ENCODE results near the gene BCL11B.

The BCL11B gene

DNA sequence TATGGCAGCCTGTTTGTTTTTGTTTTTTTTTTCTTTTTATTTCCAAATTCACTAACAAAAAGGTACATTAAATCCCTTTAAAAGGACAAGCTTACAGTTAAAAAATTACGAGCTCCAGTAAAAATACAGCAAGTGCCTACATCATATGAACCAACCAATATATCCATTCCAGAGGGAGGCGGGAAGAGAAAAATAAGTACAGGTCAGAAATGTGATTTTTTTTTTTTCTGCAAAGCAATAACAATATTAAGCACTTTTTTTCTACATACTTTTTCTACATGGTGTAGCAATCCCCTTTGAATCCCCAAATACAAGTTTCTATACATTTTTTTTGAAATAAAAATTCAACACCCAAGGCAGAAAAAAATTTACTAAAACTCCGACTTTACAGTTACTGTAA, 100.6 kb downstream of the BCL11B start:
- TF ChIP-seq, protein P1, sequence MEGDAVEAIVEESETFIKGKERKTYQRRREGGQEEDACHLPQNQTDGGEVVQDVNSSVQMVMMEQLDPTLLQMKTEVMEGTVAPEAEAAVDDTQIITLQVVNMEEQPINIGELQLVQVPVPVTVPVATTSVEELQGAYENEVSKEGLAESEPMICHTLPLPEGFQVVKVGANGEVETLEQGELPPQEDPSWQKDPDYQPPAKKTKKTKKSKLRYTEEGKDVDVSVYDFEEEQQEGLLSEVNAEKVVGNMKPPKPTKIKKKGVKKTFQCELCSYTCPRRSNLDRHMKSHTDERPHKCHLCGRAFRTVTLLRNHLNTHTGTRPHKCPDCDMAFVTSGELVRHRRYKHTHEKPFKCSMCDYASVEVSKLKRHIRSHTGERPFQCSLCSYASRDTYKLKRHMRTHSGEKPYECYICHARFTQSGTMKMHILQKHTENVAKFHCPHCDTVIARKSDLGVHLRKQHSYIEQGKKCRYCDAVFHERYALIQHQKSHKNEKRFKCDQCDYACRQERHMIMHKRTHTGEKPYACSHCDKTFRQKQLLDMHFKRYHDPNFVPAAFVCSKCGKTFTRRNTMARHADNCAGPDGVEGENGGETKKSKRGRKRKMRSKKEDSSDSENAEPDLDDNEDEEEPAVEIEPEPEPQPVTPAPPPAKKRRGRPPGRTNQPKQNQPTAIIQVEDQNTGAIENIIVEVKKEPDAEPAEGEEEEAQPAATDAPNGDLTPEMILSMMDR (IDR thresholded peaks at IDR 0.05; ENCODE audit: low read length, missing control alignments), result no peak
- no peak for DNase-seq (ENCODE audit: low read depth)
- H3K4me3 ChIP-seq (replicated peaks; ENCODE audit: low read depth, low read length), result no peak overlapping the region

DNA sequence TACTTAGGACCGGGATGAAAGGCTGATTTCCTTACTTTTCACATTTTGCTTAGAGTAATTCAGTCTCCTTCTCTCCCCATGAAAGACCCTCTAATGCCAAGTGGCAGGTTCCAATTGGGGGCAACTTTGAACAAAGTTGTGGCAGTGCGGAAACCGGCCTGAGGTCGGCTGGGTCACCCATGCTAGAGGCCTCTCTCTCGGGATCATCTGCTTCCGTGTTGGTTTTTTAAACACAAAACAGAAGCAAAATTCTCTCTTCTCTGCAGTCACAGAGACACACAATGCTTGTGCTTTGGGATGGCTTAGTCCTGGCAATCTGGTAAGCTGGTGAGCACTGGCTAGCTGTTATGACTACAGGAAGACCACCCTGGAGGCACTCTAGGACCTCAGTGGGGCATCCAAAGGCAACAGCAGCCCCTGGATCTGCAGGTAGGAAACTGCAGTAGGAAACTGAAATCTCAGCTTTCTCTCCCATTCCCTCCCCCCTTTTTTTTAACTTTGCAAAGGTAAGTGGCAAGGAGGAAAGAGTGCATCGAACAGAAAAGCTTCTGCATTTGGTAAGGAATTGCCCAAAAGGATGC, 102.1 kb downstream of the BCL11B start:
- no peak for DNase-seq (ENCODE audit: low read depth)
- TF ChIP-seq, protein P1 (IDR thresholded peaks at IDR 0.05; ENCODE audit: low read length, missing control alignments), result no peak

DNA sequence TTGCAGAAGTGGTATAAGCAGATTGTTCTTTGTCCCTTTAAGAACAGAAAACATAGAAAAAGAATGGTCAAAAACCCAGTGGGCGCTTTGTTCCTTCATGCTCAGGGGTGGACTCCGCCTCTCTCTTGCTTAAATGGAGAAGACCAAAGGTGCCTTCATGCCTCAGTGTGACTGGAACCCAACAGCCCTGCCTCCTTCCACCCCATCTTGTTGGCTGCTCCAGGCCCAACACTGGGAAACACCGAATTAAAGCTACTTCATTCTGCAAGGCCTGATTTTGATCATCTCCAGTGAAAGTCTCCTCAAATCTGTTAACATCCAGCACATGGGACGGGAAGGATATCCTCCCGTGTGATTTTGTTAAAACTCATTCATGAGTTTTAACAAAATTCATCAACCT, 103.7 kb downstream of the BCL11B start:
- DNase-seq (ENCODE audit: low read depth), result no peak
- TF ChIP-seq, protein P1 (IDR thresholded peaks at IDR 0.05; ENCODE audit: low read length, missing control alignments), result no peak
- H3K4me3 ChIP-seq (replicated peaks; ENCODE audit: low read depth, low read length), result no peak overlapping the region

More for the DNA sequence above, 102.1 kb downstream of the BCL11B start:
- H3K4me3 ChIP-seq (replicated peaks; ENCODE audit: low read depth, low read length), result no peak overlapping the region

DNA sequence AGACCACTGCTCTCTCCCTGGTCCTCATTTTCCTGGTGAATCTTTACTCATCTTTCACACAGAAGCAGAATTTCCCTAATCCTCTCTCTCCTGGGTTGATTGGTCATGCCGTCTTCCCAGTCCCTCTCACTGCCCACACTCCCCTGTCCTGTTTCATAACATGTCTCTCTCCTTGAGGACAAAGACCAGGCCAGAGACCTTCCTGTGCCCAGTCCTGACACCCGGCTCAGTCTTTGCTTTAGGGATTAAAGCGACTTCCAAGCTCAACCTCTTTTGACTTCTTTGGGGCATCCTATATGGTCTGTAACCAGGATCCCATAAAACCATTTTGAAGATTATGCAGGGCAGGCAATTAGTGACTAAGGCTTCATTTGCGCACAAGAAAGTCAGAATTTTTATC, 105.5 kb downstream of the BCL11B start:
- DNase-seq (ENCODE audit: low read depth), result no peak

DNA sequence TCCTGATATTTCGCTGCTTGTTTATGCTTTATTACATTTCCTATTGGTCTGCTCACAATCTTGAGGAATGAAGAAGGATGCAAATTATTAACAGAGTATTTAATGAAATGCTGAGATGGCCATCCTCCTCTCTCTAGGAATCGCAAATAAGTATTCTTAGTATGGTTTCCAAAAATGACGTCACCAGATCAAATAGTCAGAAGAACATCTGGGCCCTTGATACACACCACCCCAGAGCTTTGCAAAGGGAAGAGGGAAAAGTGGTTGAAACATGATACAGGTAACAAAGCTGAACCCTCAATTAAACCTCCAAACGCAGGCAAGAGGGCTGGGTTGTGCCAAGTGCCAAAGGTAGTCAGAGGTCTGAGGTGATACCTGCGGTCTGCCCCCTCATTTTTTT, 107.3 kb downstream of the BCL11B start:
- TF ChIP-seq, protein P1 (IDR thresholded peaks at IDR 0.05; ENCODE audit: low read length, missing control alignments), result no peak
- no peak overlapping the region for H3K4me3 ChIP-seq (replicated peaks; ENCODE audit: low read depth, low read length)
- no peak for DNase-seq (ENCODE audit: low read depth)

More for the DNA sequence above, 105.5 kb downstream of the BCL11B start:
- TF ChIP-seq, protein P1 (IDR thresholded peaks at IDR 0.05; ENCODE audit: low read length, missing control alignments), result no peak
- no peak overlapping the region for H3K4me3 ChIP-seq (replicated peaks; ENCODE audit: low read depth, low read length)

DNA sequence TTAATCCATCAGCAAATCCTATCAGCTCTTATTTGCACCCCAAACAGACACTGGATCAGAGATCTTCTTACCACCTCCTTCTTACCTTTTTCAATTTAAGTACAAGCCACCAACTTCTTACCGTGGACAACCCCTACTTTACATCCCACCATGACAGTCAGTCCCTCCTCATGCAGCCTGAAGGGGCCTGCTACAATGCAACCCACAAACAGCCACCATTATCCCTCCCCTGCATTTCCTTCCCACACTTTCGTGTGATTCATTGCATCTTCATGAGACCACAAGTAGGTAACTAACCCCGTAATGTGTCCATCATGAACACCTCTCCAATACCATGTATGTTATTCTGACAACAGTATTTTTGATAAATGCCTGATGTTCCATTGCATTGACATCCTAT, 108.6 kb downstream of the BCL11B start:
- DNase-seq (ENCODE audit: low read depth), result no peak

More for the DNA sequence above, 108.6 kb downstream of the BCL11B start:
- H3K4me3 ChIP-seq (replicated peaks; ENCODE audit: low read depth, low read length), result no peak overlapping the region
- TF ChIP-seq, protein P1 (IDR thresholded peaks at IDR 0.05; ENCODE audit: low read length, missing control alignments), result no peak
